Ovary (tissue), 9 donors: ENCODE results near the gene TAF4. TPM values are rescaled to one million over a fixed set of nuclear protein-coding genes. Genes with fewer than 3 reads are reported as not detected.

Experiments used
- DNase-seq, 5 donors: peaks; one replicate each; pipeline ENCODE4 v3.0.0-alpha.2; 2019 to 2020
- H3K27ac ChIP-seq, 2 donors: fragments of 200-600 bp; one replicate each; pipeline versions ENCODE4 v1.5.1 to v1.8.0; 2019 to 2022
- H3K27me3 ChIP-seq: fragments of 200-600 bp; one replicate; pipeline ENCODE4 v1.8.0; 2022
- H3K36me3 ChIP-seq: fragments of 200-600 bp; sonication (generic); one replicate; pipeline ENCODE4 v1.5.1; 2019
- H3K4me1 ChIP-seq: one replicate; pipeline ENCODE4 v1.8.1; 2013; ENCODE audit warnings: mild to moderate bottlenecking, moderate library complexity; ENCODE audit not compliant: insufficient read depth
- H3K4me3 ChIP-seq: fragments of 200-600 bp; sonication (generic); one replicate; pipeline ENCODE4 v1.5.1; 2017
- H3K9me3 ChIP-seq, 2 donors: fragments of 200-600 bp in 1 of 2; sonication (generic) in 1 of 2; one replicate each; pipeline versions ENCODE4 v1.5.1 to v1.8.1; 2013 to 2019; ENCODE audit warnings: mild to moderate bottlenecking in 1 of 2, moderate library complexity in 1 of 2
- EP300 ChIP-seq: sonication (generic); formaldehyde crosslinking; IDR thresholded peaks from one replicate; pipeline ENCODE4 v1.6.1; 2017; ENCODE audit warnings: antibody characterized with exemption
- POLR2A ChIP-seq: fragments of 450-650 bp; IDR thresholded peaks from one replicate; pipeline ENCODE4 v1.6.1; 2017; ENCODE audit warnings: antibody characterized with exemption, mild to moderate bottlenecking, moderate library complexity
- WGBS, 3 donors: extraction: QIAGEN DNeasy Blood & Tissue Kit in 1 of 3; methylation state at CpG; one replicate each; pipeline versions ENCODE4 v1.1.5 to v1.1.7; 2013 to 2017; 5-methylcytosine and 5-hydroxymethylcytosine counted together
- intact Hi-C, 4 donors: fragments of 100-400 bp; cut with DNase I; formaldehyde crosslinking; loops; one replicate each; pipeline versions ENCODE4 v1.11.0 to v1.15.1; 2022 to 2023
- polyA plus RNA-seq, 2 donors: library from polyadenylated mRNA; stranded (reverse); fragments of 200-250 nt in 1 of 2; fragments of 350-450 nt in 1 of 2; fragmentation: Illumina TruSeq in 1 of 2; extraction: RNeasy Lipid Tissue Mini Kit (QIAGEN cat#74804) in 1 of 2; gene quantifications; one replicate each; pipeline ENCODE4 v1.2.3, GENCODE V29; 2013 to 2014
- total RNA-seq, 7 donors: library from RNA; depleted of rRNA in 2 of 7; stranded (reverse); fragments of >200 nt in 2 of 7; fragmentation: NEBNext Ultra II Directional in 3 of 7; extraction: Animal tissue kit (Norgen Biotek cat#: 25700) in 3 of 7; gene quantifications; one replicate each; pipeline versions ENCODE4 v1.1.0 to v1.2.4, GENCODE V29; 2016 to 2023
- TF ChIP-seq, protein P1 (sequence below), 3 donors: fragments of 450-650 bp in 2 of 3; fragments of 200-600 bp in 1 of 3; IDR thresholded peaks; one replicate each; pipeline versions ENCODE4 v1.5.1 to v1.8.0; 2016 to 2022; ENCODE audit warnings: antibody characterized with exemption in 3 of 3, mild to moderate bottlenecking in 1 of 3
- donor health status: DM: no; HTN: no; CAD: no; lungs with moderate emphysema.
- donor health status: DM: no; HTN: no; CAD: no.
- donor health status: Bipolar disorder and iron deficiency.
- donor health status: DM: yes; HTN: yes; CAD: no.
- donor health status: DM: no; HTN: no; CAD: no.
- donor health status: DM: yes; HTN: yes; CAD: no.

Gene TAF4
- total and polyA plus RNA-seq, 9 donors, result 9.3 to 34.7 (median 19.8) TPM

DNA sequence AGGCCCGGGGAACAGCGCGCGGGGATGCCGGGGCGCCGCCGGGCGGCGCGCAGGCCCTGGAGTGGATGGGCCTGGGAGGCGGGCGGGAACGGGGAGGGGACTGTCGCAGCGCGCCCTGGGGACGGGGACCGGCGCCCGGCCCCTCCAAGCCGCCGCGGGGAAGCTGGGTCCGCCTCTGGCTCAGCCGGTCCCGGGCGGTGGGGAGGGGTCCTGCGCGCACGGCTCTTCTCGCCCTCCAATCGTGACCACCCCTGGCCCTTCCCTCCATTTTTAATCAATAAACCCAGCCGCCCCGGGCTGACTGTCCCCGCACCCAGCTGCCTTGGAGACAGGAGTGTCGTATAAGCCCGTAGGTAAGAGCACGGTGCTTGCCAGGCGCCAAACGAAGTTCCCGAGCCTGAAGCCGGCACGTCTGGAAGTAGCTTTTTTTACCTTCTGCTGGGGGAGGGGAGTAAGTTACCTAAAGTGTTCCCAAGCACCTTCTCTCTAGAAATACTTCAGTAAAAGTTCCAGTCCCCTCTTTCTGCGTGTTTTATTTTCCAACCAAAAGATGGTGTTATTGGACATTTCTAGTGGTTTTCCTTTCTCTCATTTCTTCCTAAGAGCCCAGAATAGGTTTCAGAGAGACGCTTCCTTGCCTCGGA is 780 bp upstream of the TAF4 start:
- Histone ChIP-seq H3K36me3 (no peaks in the 10 kb centered on the region), H3K4me1 (peaks cover 21% of the 10 kb centered on the region), H3K27ac (peak overlapping the region; percentile 80 to 90), H3K9me3 (no peaks in the 10 kb centered on the region), H3K27me3 (no peaks in the 10 kb centered on the region), H3K4me3 (peak overlapping the region; percentile 65)
- WGBS, 3 donors, result 0 to 1% (median 1%) methylated on average over 21 to 47 of the region's 47 CpGs
- TF ChIP-seq EP300, result no peak
- TF ChIP-seq, protein P1, sequence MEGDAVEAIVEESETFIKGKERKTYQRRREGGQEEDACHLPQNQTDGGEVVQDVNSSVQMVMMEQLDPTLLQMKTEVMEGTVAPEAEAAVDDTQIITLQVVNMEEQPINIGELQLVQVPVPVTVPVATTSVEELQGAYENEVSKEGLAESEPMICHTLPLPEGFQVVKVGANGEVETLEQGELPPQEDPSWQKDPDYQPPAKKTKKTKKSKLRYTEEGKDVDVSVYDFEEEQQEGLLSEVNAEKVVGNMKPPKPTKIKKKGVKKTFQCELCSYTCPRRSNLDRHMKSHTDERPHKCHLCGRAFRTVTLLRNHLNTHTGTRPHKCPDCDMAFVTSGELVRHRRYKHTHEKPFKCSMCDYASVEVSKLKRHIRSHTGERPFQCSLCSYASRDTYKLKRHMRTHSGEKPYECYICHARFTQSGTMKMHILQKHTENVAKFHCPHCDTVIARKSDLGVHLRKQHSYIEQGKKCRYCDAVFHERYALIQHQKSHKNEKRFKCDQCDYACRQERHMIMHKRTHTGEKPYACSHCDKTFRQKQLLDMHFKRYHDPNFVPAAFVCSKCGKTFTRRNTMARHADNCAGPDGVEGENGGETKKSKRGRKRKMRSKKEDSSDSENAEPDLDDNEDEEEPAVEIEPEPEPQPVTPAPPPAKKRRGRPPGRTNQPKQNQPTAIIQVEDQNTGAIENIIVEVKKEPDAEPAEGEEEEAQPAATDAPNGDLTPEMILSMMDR (IDR thresholded peaks at IDR 0.05), result no peak
- TF ChIP-seq POLR2A, result no peak
- intact Hi-C loops, result loop anchor here in 2 of 4 donors (5.0 to 10.0 kb wide), 3 partner anchors 66 to 308 kb away; partner anchors contain the start of genes PSMA7 (in 1 of the 2) and SS18L1 (in 1 of the 2)
- DNase-seq, result peak in 4 of 5 donors; percentile 42 to 68 (median 62)

DNA sequence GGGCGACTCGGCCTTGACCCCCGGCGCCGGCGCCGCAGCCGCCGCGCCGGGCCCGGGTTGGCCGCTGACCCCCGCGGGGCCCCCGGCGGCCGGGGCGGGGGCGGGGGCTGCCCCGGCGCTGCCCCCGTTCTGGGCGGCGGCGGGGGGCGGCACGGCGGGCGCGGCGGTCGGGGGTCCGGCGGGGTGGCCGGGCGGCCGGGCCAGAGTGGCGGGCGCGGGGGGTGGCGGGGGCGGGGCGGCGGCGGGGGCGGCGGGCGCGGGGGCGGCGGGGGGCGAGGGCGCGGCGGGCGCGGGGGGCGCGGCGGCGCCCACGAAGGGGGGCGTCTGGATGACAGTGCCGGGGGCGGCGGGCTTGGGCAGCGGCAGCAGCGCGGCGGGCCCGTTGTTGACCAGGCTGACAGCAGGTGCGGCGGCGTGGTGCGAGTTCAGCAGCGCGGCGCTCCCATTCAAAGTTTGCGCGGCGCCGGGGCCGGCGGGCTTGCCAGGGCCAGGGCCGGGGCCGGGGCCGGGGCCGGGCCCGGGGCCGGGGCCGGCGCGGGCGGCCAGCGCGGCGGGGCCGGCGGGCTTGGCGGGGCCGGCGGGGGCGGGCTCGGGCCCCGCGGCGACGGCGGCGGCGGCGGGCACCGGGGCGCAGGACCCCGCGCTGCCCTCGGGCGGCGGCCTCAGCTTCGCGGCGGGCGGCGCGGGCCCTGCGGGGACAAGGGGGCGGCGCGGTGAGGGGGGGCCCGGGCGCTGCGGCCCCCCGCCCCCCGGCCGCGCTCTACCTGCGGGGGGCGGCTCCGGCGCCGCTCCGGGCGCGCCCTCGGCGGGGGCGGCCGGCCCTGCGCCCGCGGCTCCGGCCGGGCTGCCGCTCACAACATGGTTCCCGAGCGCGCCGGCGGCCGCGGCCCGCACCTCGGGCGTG is 659 bp downstream of the TAF4 start:
- peaks cover 21% of the 10 kb centered on the region for H3K4me1 ChIP-seq
- TF ChIP-seq POLR2A (no peak), EP300 (no peak)
- TF ChIP-seq, protein P1 (IDR thresholded peaks at IDR 0.05), result no peak
- H3K27me3 ChIP-seq, result no peaks in the 10 kb centered on the region
- H3K27ac ChIP-seq, result peak overlapping the region in 1 of 2 donors; percentile 44
- no peaks in the 10 kb centered on the region for H3K36me3 ChIP-seq
- intact Hi-C loops, result loop anchor here (5.0 to 10.0 kb wide), 5 partner anchors 38 to 322 kb away; partner anchors contain the start of genes PSMA7 (in 1 of the 4), RPS21 (in 1 of the 4) and SS18L1 (in 1 of the 4)
- peak overlapping the region; percentile 48 for H3K4me3 ChIP-seq
- DNase-seq, result peak in 4 of 5 donors; percentile 35 to 61 (median 53)
- WGBS, 3 donors, result 0 to 1% (median 1%) methylated on average over 19 to 137 of the region's 165 CpGs
- no peaks in the 10 kb centered on the region for H3K9me3 ChIP-seq

DNA sequence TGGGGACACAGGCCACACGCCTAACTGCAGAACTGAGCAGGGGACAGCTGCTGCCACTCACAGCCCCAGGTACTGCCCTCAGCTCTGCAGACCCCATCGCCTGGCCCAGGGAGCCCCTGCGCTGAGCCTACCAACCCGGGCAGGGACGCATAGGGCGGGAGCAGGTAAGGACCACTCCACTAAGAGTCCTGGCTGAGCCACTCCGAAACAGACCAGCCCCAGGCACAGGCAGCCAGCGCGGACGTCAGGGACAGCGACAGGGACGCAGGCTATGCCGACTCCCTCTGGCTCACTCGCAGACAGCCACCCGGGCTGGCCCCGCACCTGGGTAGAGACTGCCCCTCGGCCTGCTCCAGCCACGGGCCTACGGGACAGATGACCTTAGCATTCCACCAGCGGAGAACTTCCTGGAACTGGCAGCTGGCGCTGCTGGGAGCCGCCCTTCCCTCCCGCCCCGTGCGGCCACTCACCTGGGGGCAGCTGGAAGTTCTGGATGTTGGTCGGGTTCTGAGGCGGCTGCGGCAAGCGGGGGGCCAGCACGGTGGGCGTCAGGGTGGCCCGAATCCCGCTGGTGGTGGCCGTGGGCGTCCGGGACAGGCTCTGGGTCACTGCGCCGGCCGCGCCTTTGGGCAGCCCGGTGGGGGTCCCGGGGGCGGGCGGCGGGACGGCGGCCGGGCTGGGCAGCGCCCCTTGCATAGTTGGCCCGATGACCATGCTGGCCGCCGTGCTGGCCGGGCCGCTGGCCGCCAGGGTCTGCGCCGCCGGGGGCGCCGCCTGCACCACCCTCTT is 1.5 kb downstream of the TAF4 start:
- intact Hi-C loops, result loop anchor here in 3 of 4 donors (5.0 to 10.0 kb wide), 4 partner anchors 37 to 323 kb away; partner anchors contain the start of gene RPS21 (in 1 of the 3)
- peak in 4 of 5 donors; percentile 32 to 57 (median 48) for DNase-seq
- Histone ChIP-seq H3K36me3 (no peaks in the 10 kb centered on the region), H3K9me3 (no peaks in the 10 kb centered on the region), H3K4me3 (peak overlapping the region; percentile 48), H3K27me3 (no peaks in the 10 kb centered on the region), H3K4me1 (peaks cover 21% of the 10 kb centered on the region), H3K27ac (peak overlapping the region in 1 of 2 donors; percentile 29)
- TF ChIP-seq POLR2A (no peak), EP300 (no peak)
- TF ChIP-seq, protein P1 (IDR thresholded peaks at IDR 0.05), result no peak
- 15 to 19% (median 18%) methylated on average over 29 to 60 of the region's 60 CpGs for WGBS, 3 donors
